Loucy (cell line): Measurements from ENCODE around the gene FAF1.

Experiments used
- H2AFZ ChIP-seq: fragments of 200-600 bp; sonication (generic); 2 replicates; pipeline ENCODE4 v1.6.0; 2016; ENCODE audit warnings: antibody characterized with exemption, mild to moderate bottlenecking, low read length, moderate library complexity
- H3F3A ChIP-seq: fragments of 200-600 bp; 2 replicates; pipeline ENCODE4 v1.6.0; 2016; ENCODE audit warnings: antibody characterized with exemption, low read depth, mild to moderate bottlenecking
- H3K27me3 ChIP-seq: fragments of 200-600 bp; sonication (generic); 2 replicates; pipeline ENCODE4 v1.6.1; 2014; ENCODE audit warnings: low read length, mild to moderate bottlenecking; ENCODE audit not compliant: insufficient read depth, poor library complexity, severe bottlenecking
- H3K36me3 ChIP-seq: fragments of 200-600 bp; sonication (generic); 2 replicates; pipeline ENCODE4 v1.6.1; 2016; ENCODE audit warnings: low read length; ENCODE audit not compliant: insufficient read depth
- H3K4me1 ChIP-seq: fragments of 200-600 bp; sonication (generic); 2 replicates; pipeline ENCODE4 v1.5.1; 2014; ENCODE audit warnings: low read length, mild to moderate bottlenecking; ENCODE audit not compliant: insufficient read depth, poor library complexity, severe bottlenecking
- H3K4me2 ChIP-seq: fragments of 200-600 bp; sonication (generic); 2 replicates; pipeline ENCODE4 v1.6.0; 2014; ENCODE audit warnings: antibody characterized with exemption, low read length, low read depth, mild to moderate bottlenecking; ENCODE audit not compliant: poor library complexity, severe bottlenecking
- H3K4me3 ChIP-seq: fragments of 200-600 bp; sonication (generic); 2 replicates; pipeline ENCODE4 v1.5.1; 2014; ENCODE audit warnings: low read length, mild to moderate bottlenecking, mixed read lengths; ENCODE audit not compliant: poor library complexity, severe bottlenecking
- H3K79me2 ChIP-seq: fragments of 200-600 bp; sonication (generic); 2 replicates; pipeline ENCODE4 v1.6.1; 2014; ENCODE audit warnings: low read length; ENCODE audit not compliant: insufficient read depth
- H3K9ac ChIP-seq: fragments of 200-600 bp; sonication (generic); 2 replicates; pipeline ENCODE4 v1.6.0; 2014; ENCODE audit warnings: mild to moderate bottlenecking, low read depth, low read length, moderate library complexity; ENCODE audit not compliant: poor library complexity, severe bottlenecking
- H3K9me2 ChIP-seq: fragments of 200-600 bp; sonication (generic); replicated peaks from 2 replicates; pipeline ENCODE4 v1.6.1; 2016; ENCODE audit warnings: low read depth, low read length, mixed read lengths
- H3K9me3 ChIP-seq: fragments of 200-600 bp; sonication (generic); 2 replicates; pipeline ENCODE4 v1.6.1; 2014; ENCODE audit warnings: mild to moderate bottlenecking, antibody characterized with exemption, low read length, low read depth; ENCODE audit not compliant: insufficient read depth
- H4K20me1 ChIP-seq: fragments of 200-600 bp; sonication (generic); 2 replicates; pipeline ENCODE4 v1.6.0; 2014; ENCODE audit warnings: antibody characterized with exemption, low read length, mild to moderate bottlenecking; ENCODE audit not compliant: insufficient read depth, poor library complexity, severe bottlenecking
- CTCF ChIP-seq: fragments of 200-600 bp; sonication (generic); conservative IDR thresholded peaks from 2 replicates; pipeline ENCODE4 v1.5.1; 2014; ENCODE audit warnings: mild to moderate bottlenecking, antibody characterized with exemption, low read length
- EZH2phosphoT487 ChIP-seq: fragments of 200-600 bp; IDR thresholded peaks from 2 replicates; pipeline ENCODE4 v1.6.1; 2018; ENCODE audit warnings: antibody characterized with exemption, mild to moderate bottlenecking, moderate library complexity, borderline replicate concordance

FAF1 gene

GRCh38 chr1:50780797-50781196 lies 179.3 kb downstream of the FAF1 start:
- no peaks in the 10 kb centered on the region for H3K27me3 ChIP-seq
- no peaks in the 10 kb centered on the region for H3F3A ChIP-seq
- peaks cover 35% of the 10 kb centered on the region for H3K36me3 ChIP-seq
- no peak for TF ChIP-seq EZH2phosphoT487
- no peak for TF ChIP-seq CTCF
- no peak overlapping the region for H3K9ac ChIP-seq
- H3K79me2 ChIP-seq, result peaks cover 38% of the 10 kb centered on the region; the same call in 1 of the 2 replicates
- H3K9me2 ChIP-seq, result no peaks in the 10 kb centered on the region
- H3K9me3 ChIP-seq, result no peaks in the 10 kb centered on the region
- H2AFZ ChIP-seq, result no peak overlapping the region
- H3K4me3 ChIP-seq, result no peak overlapping the region
- H4K20me1 ChIP-seq, result no peaks in the 10 kb centered on the region
- H3K4me2 ChIP-seq, result no peak overlapping the region
- H3K4me1 ChIP-seq, result peaks cover 4% of the 10 kb centered on the region

- TF ChIP-seq EZH2phosphoT487 (no peak), CTCF (no peak)
- no peaks in the 10 kb centered on the region for H3K27me3 ChIP-seq
- peaks cover 38% of the 10 kb centered on the region; the same call in 1 of the 2 replicates for H3K79me2 ChIP-seq
- no peaks in the 10 kb centered on the region for H3K9me3 ChIP-seq
- no peaks in the 10 kb centered on the region for H3F3A ChIP-seq
- H3K4me2 ChIP-seq, result no peak overlapping the region
- no peak overlapping the region for H3K4me3 ChIP-seq
- H4K20me1 ChIP-seq, result no peaks in the 10 kb centered on the region
- peaks cover 35% of the 10 kb centered on the region for H3K36me3 ChIP-seq
- H3K4me1 ChIP-seq, result peaks cover 4% of the 10 kb centered on the region
- H2AFZ ChIP-seq, result no peak overlapping the region
- H3K9ac ChIP-seq, result no peak overlapping the region
- no peaks in the 10 kb centered on the region for H3K9me2 ChIP-seq
Measured at GRCh38 chr1:50779801-50780200, 180.3 kb downstream of the FAF1 start.

- TF ChIP-seq CTCF, result no peak
- TF ChIP-seq EZH2phosphoT487, result no peak
- Histone ChIP-seq H3K27me3 (no peaks in the 10 kb centered on the region), H3K9ac (no peak overlapping the region), H2AFZ (no peak overlapping the region), H3K9me2 (no peaks in the 10 kb centered on the region), H3K79me2 (peaks cover 19% of the 10 kb centered on the region; the same call in 1 of the 2 replicates), H3K4me2 (no peak overlapping the region), H3F3A (no peaks in the 10 kb centered on the region), H3K9me3 (no peaks in the 10 kb centered on the region), H4K20me1 (no peaks in the 10 kb centered on the region), H3K36me3 (peaks cover 31% of the 10 kb centered on the region; the same call in 1 of the 2 replicates), H3K4me1 (no peaks in the 10 kb centered on the region), H3K4me3 (no peak overlapping the region)
Measured at GRCh38 chr1:50775740-50776139, 184.3 kb downstream of the FAF1 start.
